Stimulated activated CD4-positive, alpha-beta T cell treated with anti-CD3 and anti-CD28 coated beads, Interleukin-12 subunit alpha, Interleukin-12 subunit beta, amount 100 ng/mL, for 48 hours (primary cell): ENCODE results near the gene BICC1.

Source experiments
- DNase-seq, 3 donors: peaks; one replicate each; pipeline ENCODE4 v3.0.0-alpha.2; 2020; ENCODE audit warnings: low read depth in 2 of 3, low spot score in 1 of 3

Gene BICC1

GRCh38 chr10:58820386-58820785 lies 307.7 kb downstream of the BICC1 start:
- no peak for DNase-seq

GRCh38 chr10:58820861-58821751 lies 308.4 kb downstream of the BICC1 start:
- DNase-seq, result no peak

GRCh38 chr10:58821752-58822056 lies 309.0 kb downstream of the BICC1 start:
- no peak for DNase-seq

GRCh38 chr10:58823983-58824382 lies 311.3 kb downstream of the BICC1 start:
- DNase-seq, result no peak

- no peak for DNase-seq
Observed at GRCh38 chr10:58824396-58824795, 311.7 kb downstream of the BICC1 start.

- no peak for DNase-seq
Observed at GRCh38 chr10:58826694-58827093, 314.0 kb downstream of the BICC1 start.

GRCh38 chr10:58827381-58827780 lies 314.7 kb downstream of the BICC1 start:
- no peak for DNase-seq

GRCh38 chr10:58829839-58830238 lies 317.2 kb downstream of the BICC1 start:
- DNase-seq, result no peak

- no peak for DNase-seq
Observed at GRCh38 chr10:58830697-58831096, 318.0 kb downstream of the BICC1 start.

GRCh38 chr10:58833771-58834561 lies 321.3 kb downstream of the BICC1 start:
- DNase-seq, result no peak

- DNase-seq, result no peak
Observed at GRCh38 chr10:58836176-58836700, 323.6 kb downstream of the BICC1 start.

GRCh38 chr10:58836991-58837575 lies 324.4 kb downstream of the BICC1 start:
- no peak for DNase-seq

GRCh38 chr10:58837826-58838225 lies 325.2 kb downstream of the BICC1 start:
- no peak for DNase-seq

- no peak for DNase-seq
Observed at GRCh38 chr10:58838561-58839208, 326.0 kb downstream of the BICC1 start.

- no peak for DNase-seq
Observed at GRCh38 chr10:58839771-58840170, 327.1 kb downstream of the BICC1 start.

GRCh38 chr10:58840840-58841435 lies 328.3 kb downstream of the BICC1 start:
- DNase-seq, result no peak

- no peak for DNase-seq
Observed at GRCh38 chr10:58842860-58843376, 330.2 kb downstream of the BICC1 start.

GRCh38 chr10:58843760-58844159 lies 331.1 kb downstream of the BICC1 start:
- DNase-seq, result no peak

- no peak for DNase-seq
Observed at GRCh38 chr10:58844680-58845079, 332.0 kb downstream of the BICC1 start.

- DNase-seq, result no peak
Observed at GRCh38 chr10:58846856-58847255, 334.2 kb downstream of the BICC1 start.

GRCh38 chr10:58851606-58852005 lies 338.9 kb downstream of the BICC1 start:
- DNase-seq, result no peak
